Measurements from ENCODE around the gene DMRT3. TPM values are rescaled to one million over a fixed set of nuclear protein-coding genes. Genes with fewer than 3 reads are reported as not detected.

Gene DMRT3
- total RNA-seq, 4 donors from 2014 or later: 0.34 to 0.75 (median 0.44) TPM; not detected in 1

- TF ChIP-seq CTCF (IDR thresholded peaks at IDR 0.05; ENCODE audit: low read depth): no peak
Observed at GRCh38 chr9:942805-943580, 33.5 kb upstream of the DMRT3 start.

DNA sequence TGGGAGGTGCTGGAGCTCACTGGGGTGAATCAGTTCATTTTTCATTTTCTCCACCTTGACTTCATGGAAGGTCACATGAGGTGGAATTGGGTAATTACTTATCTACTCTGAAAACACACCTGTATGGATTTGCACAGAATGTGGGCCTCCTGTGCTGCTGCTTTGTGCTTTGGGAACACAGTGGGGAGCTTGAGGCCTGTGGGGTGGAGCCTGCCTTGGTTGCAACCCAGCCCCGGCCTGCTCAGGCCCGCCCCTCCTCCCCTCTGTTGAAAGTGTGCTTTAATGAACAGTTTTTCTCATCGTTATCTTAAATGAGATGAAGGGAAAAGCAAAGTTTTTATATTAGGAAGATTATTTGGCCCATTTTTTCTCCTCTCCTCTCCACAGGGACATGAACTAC is 28.5 kb upstream of the DMRT3 start:
- TF ChIP-seq CTCF (IDR thresholded peaks at IDR 0.05; ENCODE audit: low read depth): no peak

DNA sequence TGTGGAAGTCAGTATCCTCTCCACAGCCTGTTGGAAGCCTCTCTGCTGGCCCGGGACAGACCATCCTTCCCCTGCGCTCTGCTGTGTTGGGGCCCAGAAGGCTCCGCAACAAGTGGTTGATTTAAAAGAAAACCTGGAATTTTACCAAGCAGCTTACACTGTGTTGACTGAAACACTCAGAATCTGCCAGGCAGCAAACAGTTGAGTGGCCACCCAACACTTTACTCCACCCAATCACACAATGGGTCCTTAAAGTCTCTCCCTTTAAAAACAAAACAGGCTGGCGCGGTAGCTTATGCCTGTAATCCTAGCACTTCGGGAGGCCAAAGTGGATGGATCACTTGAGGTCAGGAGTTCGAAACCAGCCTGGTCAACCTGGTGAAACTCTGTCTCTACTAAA is 28.0 kb upstream of the DMRT3 start:
- no peak for TF ChIP-seq CTCF (IDR thresholded peaks at IDR 0.05; ENCODE audit: low read depth)

DNA sequence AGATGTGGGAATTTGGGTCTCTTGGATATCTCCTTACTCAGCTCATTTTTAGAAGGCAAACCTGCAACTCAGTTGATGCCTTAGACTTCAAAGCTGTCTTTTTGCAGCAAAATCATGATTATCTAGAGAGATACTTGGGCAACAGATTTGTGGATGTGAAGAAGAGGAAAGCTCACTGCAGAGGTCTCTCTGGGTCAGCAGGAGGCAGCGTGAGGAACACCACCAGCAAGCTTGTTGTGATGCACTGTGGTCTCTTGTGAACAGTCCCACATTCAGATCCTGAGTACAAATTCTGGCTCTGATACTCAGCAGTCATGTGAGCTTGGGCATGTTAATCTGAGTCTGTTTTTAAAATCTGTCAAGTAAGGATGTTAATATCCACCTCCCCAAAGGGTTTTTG is 26.3 kb upstream of the DMRT3 start:
- TF ChIP-seq CTCF (IDR thresholded peaks at IDR 0.05; ENCODE audit: low read depth): no peak

DNA sequence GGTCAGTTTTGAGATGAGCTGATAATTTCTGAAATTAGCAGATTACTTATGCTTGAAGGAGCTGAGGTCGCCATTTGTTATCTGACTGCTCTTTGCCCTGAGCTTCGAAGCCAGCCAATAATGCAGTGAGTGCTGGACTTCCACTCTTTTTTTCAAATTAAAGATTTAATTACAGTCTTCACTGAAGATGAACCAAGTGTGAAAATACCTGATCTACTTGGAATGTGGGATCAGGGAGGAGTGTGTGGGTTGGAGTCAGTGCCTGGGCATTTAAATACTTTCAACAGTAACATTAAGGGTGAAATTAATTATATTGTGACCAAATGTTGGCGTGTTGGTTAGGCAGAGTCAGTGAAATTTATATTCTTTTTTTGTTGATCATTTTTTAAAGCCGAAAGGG is 23.9 kb upstream of the DMRT3 start:
- TF ChIP-seq CTCF (IDR thresholded peaks at IDR 0.05; ENCODE audit: low read depth): no peak

- TF ChIP-seq CTCF (IDR thresholded peaks at IDR 0.05; ENCODE audit: low read depth): no peak
Observed at GRCh38 chr9:959105-959504, 17.4 kb upstream of the DMRT3 start.

GRCh38 chr9:959914-960313 is 16.5 kb upstream of the DMRT3 start:
- TF ChIP-seq CTCF (IDR thresholded peaks at IDR 0.05; ENCODE audit: low read depth): no peak

Measured in subcutaneous adipose tissue (tissue), 4 donors.